B cell (primary cell): ENCODE measurements around the gene RBM45. TPM values are rescaled to one million over a fixed set of nuclear protein-coding genes. Genes with fewer than 3 reads are reported as not detected.

Source experiments
- ATAC-seq: fragments of 200-7000 bp; cut with Tn5 transposase; one replicate; pipeline ENCODE4 v1.10.0; 2021; ENCODE audit warnings: low read depth, mild to moderate bottlenecking, moderate number of reproducible peaks, moderate library complexity
- CTCF ChIA-PET: fragments of 350-600 bp; sonication (Branson Sonifier 250); formaldehyde crosslinking; loops from one replicate; lab custom pipeline; 2021; ENCODE audit warnings: antibody characterized with exemption, inconsistent platforms; lab: Charles Lee
- POLR2A ChIA-PET: fragments of 350-600 bp; sonication (Branson Sonifier 250); formaldehyde crosslinking; loops from one replicate; lab custom pipeline; 2021; ENCODE audit warnings: antibody characterized with exemption; lab: Charles Lee
- DNase-seq: peaks from one replicate; pipeline ENCODE4 v3.0.0; 2013
- H2AFZ ChIP-seq: 2 replicates; pipeline ENCODE4 v1.6.1; 2012; ENCODE audit warnings: mild to moderate bottlenecking, low read depth, low read length; ENCODE audit not compliant: insufficient read depth, poor library complexity, severe bottlenecking
- H3K27ac ChIP-seq, 2 donors: 1 replicate in 1 of 2; 2 replicates in 1 of 2; pipeline ENCODE4 v1.5.1; 2012 to 2013; ENCODE audit warnings: low read length in 2 of 2, mild to moderate bottlenecking in 2 of 2, moderate library complexity in 1 of 2
- H3K27me3 ChIP-seq, 4 experiments: fragments of 200-600 bp in 1 of 4; sonication (generic) in 1 of 4; replicated peaks in 1 of 4; 1 replicate in 2 of 4; 2 replicates in 2 of 4; pipeline versions ENCODE4 v1.6.1 to v1.7.0; 2013 to 2016; ENCODE audit warnings: low read length in 3 of 4, mild to moderate bottlenecking in 2 of 4, mixed read lengths in 1 of 4, moderate library complexity in 1 of 4; ENCODE audit not compliant: insufficient read depth in 4 of 4, control insufficient read depth in 3 of 4; ENCODE audit errors: control extremely low read depth in 1 of 4
- H3K36me3 ChIP-seq, 2 experiments: replicated peaks in 1 of 2; 1 replicate in 1 of 2; 2 replicates in 1 of 2; pipeline versions ENCODE4 v1.6.1 to v1.7.1; 2013; ENCODE audit warnings: low read length in 1 of 2; ENCODE audit not compliant: insufficient read depth in 2 of 2, control insufficient read depth in 1 of 2; ENCODE audit errors: control extremely low read depth in 1 of 2, extremely low read depth in 1 of 2
- H3K4me1 ChIP-seq, 2 donors: fragments of 200-600 bp in 1 of 2; sonication (generic) in 1 of 2; 1 replicate in 1 of 2; 2 replicates in 1 of 2; pipeline versions ENCODE4 v1.5.1 to v1.6.1; 2013 to 2017; ENCODE audit warnings: low read length in 2 of 2; ENCODE audit not compliant: control insufficient read depth in 2 of 2, insufficient read depth in 2 of 2
- H3K4me2 ChIP-seq: replicated peaks from 2 replicates; pipeline ENCODE3; 2012; ENCODE audit warnings: mild to moderate bottlenecking, low read depth, low read length; ENCODE audit not compliant: poor library complexity, severe bottlenecking
- H3K4me3 ChIP-seq, 5 experiments: fragments of 200-600 bp in 1 of 5; sonication (generic) in 1 of 5; 1 replicate in 3 of 5; 2 replicates in 2 of 5; pipeline versions ENCODE4 v1.5.1 to v1.7.0; 2011 to 2016; ENCODE audit warnings: low read length in 4 of 5, mild to moderate bottlenecking in 4 of 5, low read depth in 2 of 5, control low read depth in 1 of 5, moderate library complexity in 1 of 5; ENCODE audit not compliant: insufficient read depth in 1 of 5; ENCODE audit errors: control extremely low read depth in 1 of 5, extremely low read depth in 1 of 5
- H3K79me2 ChIP-seq: fragments of 200-600 bp; sonication (generic); one replicate; pipeline ENCODE4 v1.6.0; 2016; ENCODE audit warnings: low read length; ENCODE audit not compliant: control insufficient read depth, insufficient read depth
- H3K9ac ChIP-seq: fragments of 200-600 bp; sonication (generic); 2 replicates; pipeline ENCODE4 v1.6.1; 2017; ENCODE audit warnings: mild to moderate bottlenecking, low read length, moderate library complexity
- H3K9me3 ChIP-seq, 3 donors: one replicate each; pipeline versions ENCODE4 v1.6.1 to v1.7.1; 2013; ENCODE audit warnings: low read length in 2 of 3; ENCODE audit not compliant: control insufficient read depth in 2 of 3, insufficient read depth in 1 of 3; ENCODE audit errors: control extremely low read depth in 1 of 3
- H4K20me1 ChIP-seq: 2 replicates; pipeline ENCODE4 v1.6.0; 2012; ENCODE audit warnings: mild to moderate bottlenecking, low read length; ENCODE audit not compliant: insufficient read depth, control insufficient read depth, poor library complexity, severe bottlenecking
- H3K27ac Mint-ChIP-seq: one replicate; pipeline ENCODE4 v1.8.0; 2021; ENCODE audit warnings: mixed read lengths
- H3K27me3 Mint-ChIP-seq: one replicate; pipeline ENCODE4 v1.8.0; 2021; ENCODE audit warnings: mixed read lengths
- H3K4me1 Mint-ChIP-seq: one replicate; pipeline ENCODE4 v1.8.0; 2021; ENCODE audit warnings: mixed read lengths
- H3K4me3 Mint-ChIP-seq: one replicate; pipeline ENCODE4 v1.8.0; 2021; ENCODE audit warnings: mixed read lengths
- H3K9me3 Mint-ChIP-seq: one replicate; pipeline ENCODE4 v1.8.0; 2022; ENCODE audit warnings: mixed read lengths; ENCODE audit not compliant: insufficient read depth
- EZH2 ChIP-seq: IDR thresholded peaks from 2 replicates; pipeline ENCODE4 v1.6.1; 2012; ENCODE audit warnings: borderline replicate concordance, low read depth, mild to moderate bottlenecking, moderate library complexity, low read length; ENCODE audit not compliant: insufficient read depth, poor library complexity, severe bottlenecking
- WGBS: methylation state at CpG from one replicate; pipeline ENCODE4 v1.1.5; 2013; ENCODE audit warnings: missing lambda C conversion rate; ENCODE audit not compliant: insufficient coverage; 5-methylcytosine and 5-hydroxymethylcytosine counted together
- intact Hi-C: fragments of 100-400 bp; cut with micrococcal nuclease; formaldehyde crosslinking; loops from one replicate; pipeline ENCODE4 v1.10.0; 2022
- polyA plus RNA-seq: library from polyadenylated mRNA; depleted of rRNA; stranded (reverse); fragments of >200 nt; gene quantifications from 2 replicates; pipeline ENCODE4 v1.2.3, GENCODE V29; 2012
- total RNA-seq, 2 donors: library from RNA; stranded (reverse); fragments of 120-200 nt in 1 of 2; gene quantifications; 1 replicate in 1 of 2; 2 replicates in 1 of 2; pipeline versions ENCODE4 v1.2.3 to v1.2.4, GENCODE V29; 2013 to 2022
- TF ChIP-seq, protein P1 (sequence below): fragments of 200-600 bp; IDR thresholded peaks from one replicate; pipeline ENCODE4 v1.8.0; 2022; ENCODE audit warnings: antibody characterized with exemption, mild to moderate bottlenecking

RBM45 gene
- total and polyA plus RNA-seq, 2 donors (not counting 1 experiment from before 2014, with no cell fraction given) = 4.6 to 24.0 TPM

DNA sequence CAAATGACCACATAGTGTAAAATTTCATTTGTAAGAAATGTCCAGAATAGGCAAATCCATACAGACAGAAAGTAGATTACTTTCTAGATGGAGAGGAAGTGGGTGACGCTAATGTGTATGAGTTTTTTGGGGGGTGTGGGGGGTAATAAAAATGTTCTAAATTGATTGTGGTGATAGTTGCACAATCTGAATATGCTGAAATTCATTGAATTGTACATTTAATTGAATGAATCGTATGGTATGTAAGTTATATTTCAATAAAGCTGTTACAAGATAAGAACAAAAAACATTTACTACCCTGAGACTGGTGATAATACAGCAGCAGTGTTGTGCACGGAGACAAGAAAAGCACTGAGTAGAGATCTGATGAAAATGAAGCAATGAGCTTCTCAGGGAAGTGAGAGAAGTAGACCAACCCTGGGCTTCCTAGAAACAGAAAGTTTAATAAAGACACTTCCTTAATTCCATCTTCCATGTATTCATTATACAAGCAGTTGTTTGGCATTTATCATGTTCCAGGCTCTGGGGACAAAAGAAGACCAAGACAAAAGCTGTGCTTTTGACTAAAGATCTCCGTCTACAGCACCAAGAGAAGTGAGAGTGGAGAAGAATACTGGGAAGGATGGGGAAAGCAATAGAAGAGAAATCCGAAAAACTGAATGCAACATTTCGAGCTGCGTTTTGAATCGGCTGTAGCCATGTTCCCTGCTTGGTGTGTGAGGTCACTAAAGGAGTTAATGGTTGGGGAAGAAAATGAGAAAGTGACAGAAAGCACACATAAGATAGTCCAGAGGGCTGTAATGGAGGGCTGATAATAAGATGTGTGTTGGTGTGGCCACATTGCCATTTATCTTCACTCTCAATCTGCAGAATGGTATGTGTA, 37.9 kb upstream of the RBM45 start:
- intact Hi-C loops = no loop called here
- ChIA-PET CTCF (no interaction called here), POLR2A (no interaction called here)
- H3K9ac ChIP-seq = no peak overlapping the region
- H3K4me3 ChIP-seq = no peak overlapping the region
- WGBS = 92% methylated on average over 6 of the region's 8 CpGs
- TF ChIP-seq EZH2 = no peak
- TF ChIP-seq, protein P1, sequence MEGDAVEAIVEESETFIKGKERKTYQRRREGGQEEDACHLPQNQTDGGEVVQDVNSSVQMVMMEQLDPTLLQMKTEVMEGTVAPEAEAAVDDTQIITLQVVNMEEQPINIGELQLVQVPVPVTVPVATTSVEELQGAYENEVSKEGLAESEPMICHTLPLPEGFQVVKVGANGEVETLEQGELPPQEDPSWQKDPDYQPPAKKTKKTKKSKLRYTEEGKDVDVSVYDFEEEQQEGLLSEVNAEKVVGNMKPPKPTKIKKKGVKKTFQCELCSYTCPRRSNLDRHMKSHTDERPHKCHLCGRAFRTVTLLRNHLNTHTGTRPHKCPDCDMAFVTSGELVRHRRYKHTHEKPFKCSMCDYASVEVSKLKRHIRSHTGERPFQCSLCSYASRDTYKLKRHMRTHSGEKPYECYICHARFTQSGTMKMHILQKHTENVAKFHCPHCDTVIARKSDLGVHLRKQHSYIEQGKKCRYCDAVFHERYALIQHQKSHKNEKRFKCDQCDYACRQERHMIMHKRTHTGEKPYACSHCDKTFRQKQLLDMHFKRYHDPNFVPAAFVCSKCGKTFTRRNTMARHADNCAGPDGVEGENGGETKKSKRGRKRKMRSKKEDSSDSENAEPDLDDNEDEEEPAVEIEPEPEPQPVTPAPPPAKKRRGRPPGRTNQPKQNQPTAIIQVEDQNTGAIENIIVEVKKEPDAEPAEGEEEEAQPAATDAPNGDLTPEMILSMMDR = no peak
- peaks cover 0 to 26% (median 11%) of the 10 kb centered on the region in 4 experiments for H3K27me3 ChIP-seq
- no peaks in the 10 kb centered on the region for H4K20me1 ChIP-seq
- no peak overlapping the region for H3K4me2 ChIP-seq
- ATAC-seq (no peak), DNase-seq (no peak)
- Mint-ChIP-seq H3K4me1 (peaks cover 5% of the 10 kb centered on the region), H3K9me3 (peaks cover 2% of the 10 kb centered on the region), H3K4me3 (no peak overlapping the region), H3K27me3 (peaks cover 52% of the 10 kb centered on the region), H3K27ac (no peak overlapping the region)
- peaks cover 0 to 7% (median 0%) of the 10 kb centered on the region in 3 donors for H3K9me3 ChIP-seq
- H3K27ac ChIP-seq = no peak overlapping the region
- H3K36me3 ChIP-seq = no peaks in the 10 kb centered on the region
- no peaks in the 10 kb centered on the region for H3K79me2 ChIP-seq
- H2AFZ ChIP-seq = no peak overlapping the region
- H3K4me1 ChIP-seq = peaks cover 4 to 6% of the 10 kb centered on the region in 2 donors

DNA sequence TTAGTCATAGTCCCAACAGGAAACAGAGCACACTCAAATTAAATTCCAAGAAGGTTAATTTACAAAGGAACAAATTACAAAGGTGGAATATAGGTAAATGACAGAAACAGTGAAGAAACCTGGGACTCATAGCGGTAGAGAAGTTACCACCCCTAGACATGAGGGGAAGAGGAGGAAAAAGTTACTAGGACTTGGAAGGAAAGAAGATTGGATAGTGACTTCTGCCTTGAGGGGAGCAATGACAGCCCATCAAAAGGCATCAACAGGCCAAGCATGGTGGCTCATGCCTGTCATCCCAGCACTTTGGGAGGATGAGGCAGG, 37.3 kb upstream of the RBM45 start:
- no peak overlapping the region for H3K9ac ChIP-seq
- H3K9me3 ChIP-seq = peaks cover 0 to 7% (median 0%) of the 10 kb centered on the region in 3 donors
- H4K20me1 ChIP-seq = no peaks in the 10 kb centered on the region
- POLR2A ChIA-PET = no interaction called here
- no peak overlapping the region for H2AFZ ChIP-seq
- ATAC-seq (no peak), DNase-seq (no peak)
- 100% methylated on average over 1 of the region's 1 CpG for WGBS
- no peaks in the 10 kb centered on the region for H3K79me2 ChIP-seq
- intact Hi-C loops = no loop called here
- no peaks in the 10 kb centered on the region for H3K36me3 ChIP-seq
- peaks cover 3% of the 10 kb centered on the region for H3K9me3 Mint-ChIP-seq
- H3K27me3 ChIP-seq = peaks cover 0 to 26% (median 8%) of the 10 kb centered on the region in 4 experiments
- H3K4me3 ChIP-seq = no peak overlapping the region
- peaks cover 4 to 6% of the 10 kb centered on the region in 2 donors for H3K4me1 ChIP-seq
- no peak overlapping the region for H3K4me3 Mint-ChIP-seq
- no peak overlapping the region for H3K4me2 ChIP-seq
- peaks cover 5% of the 10 kb centered on the region for H3K4me1 Mint-ChIP-seq
- peaks cover 48% of the 10 kb centered on the region for H3K27me3 Mint-ChIP-seq
- no peak overlapping the region for H3K27ac Mint-ChIP-seq
- no peak overlapping the region for H3K27ac ChIP-seq
- CTCF ChIA-PET = no interaction called here
- TF ChIP-seq, protein P1 = no peak
- no peak for TF ChIP-seq EZH2
